Heart right ventricle (tissue), 16 donors: ENCODE results near the gene PDLIM1. TPM values are rescaled to one million over a fixed set of nuclear protein-coding genes. Genes with fewer than 3 reads are reported as not detected.
A peak's percentile ranks its signal among the peaks of the same experiment; 100 is the strongest.

Experiments used
- ATAC-seq, 8 donors: fragments of 200-7000 bp; cut with Tn5 transposase; one replicate each; pipeline ENCODE4 v1.9.1; 2020; ENCODE audit warnings: mild to moderate bottlenecking in 8 of 8, moderate library complexity in 8 of 8, moderate number of reproducible peaks in 1 of 8
- DNase-seq, 2 donors: peaks; one replicate each; pipeline ENCODE4 v3.0.0-alpha.2; 2020
- H3K27ac ChIP-seq, 10 donors: fragments of 200-600 bp; sonication (generic) in 2 of 10; one replicate each; pipeline versions ENCODE4 v1.5.0 to v1.8.0; 2020 to 2022; ENCODE audit warnings: mild to moderate bottlenecking in 3 of 10
- H3K27me3 ChIP-seq, 7 donors: fragments of 200-600 bp; one replicate each; pipeline ENCODE4 v1.8.0; 2021 to 2022; ENCODE audit warnings: mild to moderate bottlenecking in 2 of 7
- H3K36me3 ChIP-seq, 9 donors: fragments of 200-600 bp; sonication (generic) in 1 of 9; one replicate each; pipeline versions ENCODE4 v1.5.0 to v1.8.0; 2020 to 2022; ENCODE audit warnings: mild to moderate bottlenecking in 2 of 9
- H3K4me1 ChIP-seq, 9 donors: fragments of 200-600 bp; sonication (generic) in 1 of 9; one replicate each; pipeline versions ENCODE4 v1.5.0 to v1.8.0; 2020 to 2022; ENCODE audit warnings: mild to moderate bottlenecking in 4 of 9
- H3K4me3 ChIP-seq, 10 donors: fragments of 200-600 bp; sonication (generic) in 2 of 10; one replicate each; pipeline versions ENCODE4 v1.5.0 to v1.8.0; 2020 to 2022; ENCODE audit warnings: mild to moderate bottlenecking in 7 of 10, moderate library complexity in 2 of 10
- H3K9me3 ChIP-seq, 11 donors: fragments of 200-600 bp in 10 of 11; sonication (generic) in 2 of 11; one replicate each; pipeline versions ENCODE4 v1.5.0 to v1.8.0; 2013 to 2022; ENCODE audit warnings: mild to moderate bottlenecking in 2 of 11, control low read depth in 1 of 11, moderate library complexity in 1 of 11
- WGBS, 2 donors: extraction: QIAGEN DNeasy Blood & Tissue Kit; methylation state at CpG; one replicate each; pipeline ENCODE4 v1.1.7; 2013; ENCODE audit warnings: inconsistent platforms in 1 of 2; 5-methylcytosine and 5-hydroxymethylcytosine counted together
- intact Hi-C, 10 donors: fragments of 100-400 bp; cut with DNase I; formaldehyde crosslinking; loops; one replicate each; pipeline versions ENCODE4 v1.11.1 to v1.14.2; 2022
- polyA plus RNA-seq, 2 donors: library from polyadenylated mRNA; stranded (reverse); fragments of 200-250 nt; gene quantifications; one replicate each; pipeline ENCODE4 v1.2.3, GENCODE V29; 2013
- total RNA-seq, 10 donors: library from RNA; stranded (reverse); fragmentation: NEBNext Ultra II Directional in 3 of 10; extraction: Animal tissue kit (Norgen Biotek cat#: 25700) in 3 of 10; gene quantifications; one replicate each; pipeline versions ENCODE4 v1.2.1 to v1.2.4, GENCODE V29; 2021 to 2023
- TF ChIP-seq, protein P1 (sequence below), 9 donors: fragments of 200-600 bp; sonication (generic) in 2 of 9; IDR thresholded peaks; one replicate each; pipeline versions ENCODE4 v1.5.0 to v1.8.0; 2021 to 2022; ENCODE audit warnings: antibody characterized with exemption in 9 of 9, mild to moderate bottlenecking in 5 of 9, moderate library complexity in 1 of 9
- donor health status: Arrhythmogenic right ventricular cardiomyopathy.
- donor health status: ischemic (EF 13 %, LVEDD 7.1; RV severe dilation, severe dysfunction).
- donor health status: healthy with polysubstance abuse.
- donor health status: DM: no; HTN: yes; CAD: no.
- donor health status: DM: no; HTN: no; CAD: no.
- donor health status: ischemic (EF 25% LVEDD 6.9; RV normal size, moderate dysfunction).
- donor health status: ischemic (EF 25% LVEDD 5.7; RV mildly dilated, moderate dysfunction).
- donor health status: healthy.
- donor health status: DM: yes; HTN: yes; CAD: no.
- donor health status: Ischemic cardiomyopathy.
- donor health status: ischemic (EF 35%, LVEDD 5.7; RV mildly dilated, moderate dysfunction).
- donor health status: nonischemic (EF 11% LVEDD 7.7; RV severe dilation, severe dysfunction).
- donor health status: DM: yes; HTN: yes; CAD: no.
- donor health status: PGD.
- donor health status: ischemic (EF 29% LVEDD 5.4; RV normal size, mild dysfunction).
- donor health status: nonischemic (EF 23%, LVEDD 6.1; RV moderate dilation, normal function).

The PDLIM1 gene
- total and polyA plus RNA-seq, 12 donors = 152 to 467 (median 322) TPM

DNA sequence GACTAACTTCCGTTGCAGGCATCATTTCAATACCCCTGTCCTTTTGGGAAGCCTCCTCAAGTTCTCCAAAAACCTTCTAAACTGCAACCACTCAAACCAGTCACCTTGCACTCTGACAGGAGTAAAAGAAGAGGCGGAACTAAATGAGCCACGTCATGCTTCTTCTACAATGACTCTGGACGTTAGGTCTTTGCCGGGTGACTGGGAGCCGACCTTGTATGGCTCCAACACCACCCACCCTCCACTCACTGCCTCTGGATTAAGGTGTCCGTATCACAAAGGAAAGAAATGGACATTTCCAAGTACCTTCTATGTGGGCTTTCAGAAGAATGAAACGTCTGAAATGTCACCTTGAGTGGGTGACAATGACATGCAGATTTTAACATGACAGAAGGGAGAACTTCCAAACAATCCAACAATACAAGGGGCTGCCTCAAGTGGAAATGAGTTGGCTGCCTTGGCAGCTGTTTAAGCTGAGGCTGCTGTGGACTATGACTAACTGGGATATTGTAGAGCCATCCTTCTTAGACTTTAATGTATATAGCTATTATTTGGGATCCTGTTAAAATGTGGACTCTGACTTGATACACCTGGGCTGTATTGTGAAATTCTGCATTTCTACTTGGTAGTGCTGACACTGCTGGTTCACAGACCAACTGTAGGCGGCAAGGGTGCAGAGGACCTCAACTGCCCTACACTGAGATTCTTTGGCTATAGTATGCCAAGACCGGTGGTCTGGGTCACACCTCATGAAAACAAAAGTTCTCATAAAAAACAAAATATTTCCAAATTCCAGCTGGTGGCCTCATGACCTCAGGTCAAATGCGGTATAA lies 33.8 kb upstream of the PDLIM1 start:
- Histone ChIP-seq H3K36me3 (peaks cover 0 to 92% (median 17%) of the 10 kb centered on the region in 9 donors), H3K27me3 (no peaks in the 10 kb centered on the region), H3K27ac (peak overlapping the region in 8 of 10 donors; percentile 11 to 58 (median 38)), H3K4me3 (no peak overlapping the region), H3K9me3 (no peaks in the 10 kb centered on the region), H3K4me1 (peaks cover 3 to 74% (median 41%) of the 10 kb centered on the region in 9 donors)
- intact Hi-C loops = no loop called here
- DNase-seq = no peak
- TF ChIP-seq, protein P1, sequence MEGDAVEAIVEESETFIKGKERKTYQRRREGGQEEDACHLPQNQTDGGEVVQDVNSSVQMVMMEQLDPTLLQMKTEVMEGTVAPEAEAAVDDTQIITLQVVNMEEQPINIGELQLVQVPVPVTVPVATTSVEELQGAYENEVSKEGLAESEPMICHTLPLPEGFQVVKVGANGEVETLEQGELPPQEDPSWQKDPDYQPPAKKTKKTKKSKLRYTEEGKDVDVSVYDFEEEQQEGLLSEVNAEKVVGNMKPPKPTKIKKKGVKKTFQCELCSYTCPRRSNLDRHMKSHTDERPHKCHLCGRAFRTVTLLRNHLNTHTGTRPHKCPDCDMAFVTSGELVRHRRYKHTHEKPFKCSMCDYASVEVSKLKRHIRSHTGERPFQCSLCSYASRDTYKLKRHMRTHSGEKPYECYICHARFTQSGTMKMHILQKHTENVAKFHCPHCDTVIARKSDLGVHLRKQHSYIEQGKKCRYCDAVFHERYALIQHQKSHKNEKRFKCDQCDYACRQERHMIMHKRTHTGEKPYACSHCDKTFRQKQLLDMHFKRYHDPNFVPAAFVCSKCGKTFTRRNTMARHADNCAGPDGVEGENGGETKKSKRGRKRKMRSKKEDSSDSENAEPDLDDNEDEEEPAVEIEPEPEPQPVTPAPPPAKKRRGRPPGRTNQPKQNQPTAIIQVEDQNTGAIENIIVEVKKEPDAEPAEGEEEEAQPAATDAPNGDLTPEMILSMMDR (IDR thresholded peaks at IDR 0.05) = no peak
- ATAC-seq = peak in 5 of 8 donors; percentile 17 to 80 (median 38)
- 66% methylated on average over 11 of the region's 11 CpGs for WGBS, 2 donors

DNA sequence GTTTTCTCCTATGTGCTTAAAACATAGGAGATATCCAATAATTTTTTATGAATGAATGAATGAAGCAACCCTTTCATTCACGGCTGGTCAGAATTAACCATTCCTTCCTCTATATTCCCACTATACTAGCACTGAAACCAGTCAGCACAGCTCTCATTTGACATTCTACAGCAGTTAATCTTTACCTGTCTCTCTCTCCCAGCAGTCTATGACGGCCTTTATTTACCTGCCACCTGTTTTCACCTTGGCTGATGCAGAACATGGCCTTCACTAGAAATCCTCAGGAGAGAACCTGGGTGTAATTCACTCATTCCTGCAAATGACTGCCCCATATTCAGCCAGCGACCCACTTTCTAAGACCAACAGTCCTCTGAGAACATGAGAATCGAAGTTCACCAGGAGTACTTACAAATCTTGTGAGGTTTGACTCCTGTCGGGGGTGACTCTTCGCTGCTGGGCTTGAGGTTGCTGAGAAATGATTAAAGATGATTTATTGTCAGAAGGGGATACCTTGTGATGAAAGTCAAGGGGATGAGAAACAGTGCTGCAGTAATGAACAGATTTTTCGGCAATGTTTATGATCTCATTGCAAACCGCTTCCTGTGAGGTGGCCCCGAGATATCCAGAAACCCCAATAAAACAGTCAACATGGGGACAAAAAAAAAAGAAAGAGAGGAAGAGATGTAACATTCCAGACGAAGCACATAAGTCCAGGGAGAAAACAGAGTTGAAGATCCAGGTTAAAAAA lies 30.9 kb upstream of the PDLIM1 start:
- intact Hi-C loops = no loop called here
- TF ChIP-seq, protein P1 (IDR thresholded peaks at IDR 0.05) = no peak
- Histone ChIP-seq H3K36me3 (peaks cover 0 to 97% (median 27%) of the 10 kb centered on the region in 9 donors), H3K9me3 (no peaks in the 10 kb centered on the region), H3K27ac (no peak overlapping the region), H3K27me3 (no peaks in the 10 kb centered on the region), H3K4me3 (no peak overlapping the region), H3K4me1 (peaks cover 0 to 49% (median 22%) of the 10 kb centered on the region in 9 donors)
- ATAC-seq (no peak), DNase-seq (no peak)
- 92 to 95% methylated on average over 10 of the region's 10 CpGs for WGBS, 2 donors

DNA sequence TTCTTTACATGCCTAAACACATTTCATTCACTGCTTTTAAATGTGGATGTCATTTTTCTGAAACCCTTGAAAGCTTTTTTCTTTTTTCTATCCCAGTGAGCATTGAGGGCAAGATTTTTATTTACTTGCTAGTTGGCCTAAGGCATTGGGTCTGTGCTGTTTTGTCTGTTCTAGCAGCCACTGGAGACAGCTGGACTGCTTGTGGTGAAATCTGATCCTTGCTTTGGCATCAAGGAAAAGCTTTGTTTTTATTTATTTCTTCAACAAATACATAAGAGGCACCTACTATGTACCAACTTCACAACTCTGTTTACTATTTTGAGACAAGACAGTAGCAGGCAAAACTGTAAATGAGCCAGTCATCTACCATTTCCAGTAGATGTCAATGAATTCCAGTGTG lies 28.4 kb upstream of the PDLIM1 start:
- intact Hi-C loops = no loop called here
- H3K9me3 ChIP-seq = no peaks in the 10 kb centered on the region
- ATAC-seq (no peak), DNase-seq (no peak)
- H3K27ac ChIP-seq = no peak overlapping the region
- no peak overlapping the region for H3K4me3 ChIP-seq
- peaks cover 0 to 100% (median 33%) of the 10 kb centered on the region in 9 donors for H3K36me3 ChIP-seq
- TF ChIP-seq, protein P1 (IDR thresholded peaks at IDR 0.05) = no peak
- H3K27me3 ChIP-seq = no peaks in the 10 kb centered on the region
- H3K4me1 ChIP-seq = peaks cover 0 to 47% (median 22%) of the 10 kb centered on the region in 9 donors

DNA sequence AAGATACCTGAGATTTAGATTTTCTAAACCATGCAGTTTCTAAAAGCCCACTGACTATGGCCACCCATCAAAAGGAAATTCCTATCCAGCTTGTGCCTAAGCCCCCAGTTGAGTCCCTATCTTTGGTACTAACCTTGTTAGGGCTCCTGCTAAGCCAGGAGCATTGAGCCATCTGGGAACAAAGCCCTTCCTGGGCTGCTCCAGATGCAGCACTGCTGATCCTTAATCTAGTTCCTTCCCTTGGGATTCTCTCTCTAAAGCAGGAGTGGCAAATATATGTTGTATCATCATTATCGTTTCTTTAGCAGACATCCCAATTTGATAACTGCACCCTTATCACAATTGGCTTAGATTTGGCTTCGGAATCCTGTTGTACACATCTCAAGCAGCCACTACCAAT lies 24.7 kb upstream of the PDLIM1 start:
- 47 to 52% methylated on average over 2 of the region's 2 CpGs for WGBS, 2 donors
- H3K27me3 ChIP-seq = no peaks in the 10 kb centered on the region
- peaks cover 0 to 58% (median 34%) of the 10 kb centered on the region in 9 donors for H3K4me1 ChIP-seq
- intact Hi-C loops = no loop called here
- TF ChIP-seq, protein P1 (IDR thresholded peaks at IDR 0.05) = no peak
- ATAC-seq = no peak
- H3K9me3 ChIP-seq = no peaks in the 10 kb centered on the region
- DNase-seq = no peak
- H3K4me3 ChIP-seq = no peak overlapping the region
- H3K36me3 ChIP-seq = peaks cover 0 to 86% (median 22%) of the 10 kb centered on the region in 9 donors
- H3K27ac ChIP-seq = peak overlapping the region in 4 of 10 donors; percentile 4 to 53 (median 22)
